Measurements from ENCODE around the gene CPLX1. TPM values are rescaled to one million over a fixed set of nuclear protein-coding genes. Genes with fewer than 3 reads are reported as not detected.

Gene CPLX1
- total and polyA plus RNA-seq, 3 donors from 2014 or later, result 4.4 to 8.2 (median 5.5) TPM

DNA sequence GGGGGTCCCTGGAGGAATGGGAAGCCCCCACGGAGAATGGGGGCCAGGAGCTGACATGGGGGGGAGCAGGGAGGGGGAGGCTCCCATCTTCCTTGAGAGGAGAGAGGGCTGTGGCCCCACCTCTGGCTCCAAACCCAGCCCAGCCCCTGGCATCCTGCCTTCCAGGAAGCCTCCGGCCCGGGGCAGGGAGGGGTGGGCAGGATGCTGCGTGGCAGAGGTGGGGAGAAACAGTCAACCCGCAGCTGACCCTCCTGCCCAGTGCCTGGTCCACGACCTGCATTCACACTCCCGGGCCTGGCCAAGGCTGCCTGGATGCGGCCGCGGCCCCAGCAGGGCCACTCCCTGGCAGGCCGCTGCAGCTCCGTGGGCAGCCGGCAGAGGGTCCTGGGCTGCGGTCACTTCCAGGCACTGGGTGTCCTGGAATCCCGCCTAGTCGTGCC is 39.0 kb downstream of the CPLX1 start:
- Histone ChIP-seq H3K4me3 (peak overlapping the region; percentile 44 to 54), H3K27ac (peak overlapping the region; percentile 31 to 50), H3K27me3 (no peaks in the 10 kb centered on the region), H3K4me1 (peaks cover 18% of the 10 kb centered on the region), H3K36me3 (ENCODE audit: low read depth, missing control alignments) (no peaks in the 10 kb centered on the region), H3K9me3 (no peaks in the 10 kb centered on the region)
- TF ChIP-seq, protein P1, sequence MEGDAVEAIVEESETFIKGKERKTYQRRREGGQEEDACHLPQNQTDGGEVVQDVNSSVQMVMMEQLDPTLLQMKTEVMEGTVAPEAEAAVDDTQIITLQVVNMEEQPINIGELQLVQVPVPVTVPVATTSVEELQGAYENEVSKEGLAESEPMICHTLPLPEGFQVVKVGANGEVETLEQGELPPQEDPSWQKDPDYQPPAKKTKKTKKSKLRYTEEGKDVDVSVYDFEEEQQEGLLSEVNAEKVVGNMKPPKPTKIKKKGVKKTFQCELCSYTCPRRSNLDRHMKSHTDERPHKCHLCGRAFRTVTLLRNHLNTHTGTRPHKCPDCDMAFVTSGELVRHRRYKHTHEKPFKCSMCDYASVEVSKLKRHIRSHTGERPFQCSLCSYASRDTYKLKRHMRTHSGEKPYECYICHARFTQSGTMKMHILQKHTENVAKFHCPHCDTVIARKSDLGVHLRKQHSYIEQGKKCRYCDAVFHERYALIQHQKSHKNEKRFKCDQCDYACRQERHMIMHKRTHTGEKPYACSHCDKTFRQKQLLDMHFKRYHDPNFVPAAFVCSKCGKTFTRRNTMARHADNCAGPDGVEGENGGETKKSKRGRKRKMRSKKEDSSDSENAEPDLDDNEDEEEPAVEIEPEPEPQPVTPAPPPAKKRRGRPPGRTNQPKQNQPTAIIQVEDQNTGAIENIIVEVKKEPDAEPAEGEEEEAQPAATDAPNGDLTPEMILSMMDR (IDR thresholded peaks at IDR 0.05), result no peak
- TF ChIP-seq POLR2A (IDR thresholded peaks at IDR 0.05), result no peak
- intact Hi-C loops (cut with DNase I; ENCODE audit: low total_unique reads), result no loop called here
- 0 to 46% methylated on average over 1 to 16 of the region's 16 CpGs for WGBS, 2 donors
- DNase-seq, result no peak

DNA sequence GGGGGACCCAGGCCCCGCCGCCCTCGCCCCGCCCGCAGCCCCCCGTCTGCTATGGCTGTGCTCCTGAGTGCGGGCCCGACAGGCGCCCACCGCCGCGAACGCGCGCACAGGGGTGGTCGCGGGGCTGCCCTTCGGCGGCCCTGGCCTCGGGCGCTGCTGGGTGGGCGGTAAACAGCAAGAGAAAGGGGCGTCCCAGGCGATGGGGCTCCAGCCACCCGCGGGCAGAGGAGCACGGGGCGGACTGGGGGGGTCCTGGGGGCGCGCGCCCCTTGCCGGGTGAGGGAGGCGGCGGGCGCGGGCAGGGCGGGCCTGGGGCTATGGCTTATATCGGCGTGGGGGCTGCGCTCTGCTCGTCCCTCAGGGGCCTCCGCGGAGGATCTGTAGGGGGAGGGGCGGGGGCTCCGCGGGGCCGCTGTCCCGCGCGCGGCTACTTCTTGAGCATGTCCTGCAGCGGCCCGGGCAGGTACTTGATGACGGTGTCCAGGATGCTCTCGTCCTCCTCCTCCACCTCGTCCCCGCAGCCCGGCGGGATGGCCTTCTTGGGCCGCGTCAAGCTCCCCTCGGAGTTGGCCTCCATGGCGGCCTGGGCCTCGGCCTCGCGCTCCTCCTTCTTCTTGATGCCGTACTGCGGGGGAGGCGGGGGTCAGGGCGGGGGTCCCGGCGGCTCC is 39.7 kb downstream of the CPLX1 start:
- no peak for DNase-seq
- no peak for TF ChIP-seq POLR2A (IDR thresholded peaks at IDR 0.05)
- TF ChIP-seq, protein P1 (IDR thresholded peaks at IDR 0.05), result no peak
- intact Hi-C loops (cut with DNase I; ENCODE audit: low total_unique reads), result no loop called here
- peak overlapping the region; percentile 31 to 50 for H3K27ac ChIP-seq
- H3K27me3 ChIP-seq, result no peaks in the 10 kb centered on the region
- H3K4me1 ChIP-seq, result peaks cover 15% of the 10 kb centered on the region
- no peaks in the 10 kb centered on the region for H3K9me3 ChIP-seq
- WGBS, 2 donors, result 4% methylated on average over 68 of the region's 72 CpGs; no CpG with 5 or more reads in 1 of the 2 donors
- H3K36me3 ChIP-seq (ENCODE audit: low read depth, missing control alignments), result no peaks in the 10 kb centered on the region
- peak overlapping the region; percentile 44 to 54 for H3K4me3 ChIP-seq

DNA sequence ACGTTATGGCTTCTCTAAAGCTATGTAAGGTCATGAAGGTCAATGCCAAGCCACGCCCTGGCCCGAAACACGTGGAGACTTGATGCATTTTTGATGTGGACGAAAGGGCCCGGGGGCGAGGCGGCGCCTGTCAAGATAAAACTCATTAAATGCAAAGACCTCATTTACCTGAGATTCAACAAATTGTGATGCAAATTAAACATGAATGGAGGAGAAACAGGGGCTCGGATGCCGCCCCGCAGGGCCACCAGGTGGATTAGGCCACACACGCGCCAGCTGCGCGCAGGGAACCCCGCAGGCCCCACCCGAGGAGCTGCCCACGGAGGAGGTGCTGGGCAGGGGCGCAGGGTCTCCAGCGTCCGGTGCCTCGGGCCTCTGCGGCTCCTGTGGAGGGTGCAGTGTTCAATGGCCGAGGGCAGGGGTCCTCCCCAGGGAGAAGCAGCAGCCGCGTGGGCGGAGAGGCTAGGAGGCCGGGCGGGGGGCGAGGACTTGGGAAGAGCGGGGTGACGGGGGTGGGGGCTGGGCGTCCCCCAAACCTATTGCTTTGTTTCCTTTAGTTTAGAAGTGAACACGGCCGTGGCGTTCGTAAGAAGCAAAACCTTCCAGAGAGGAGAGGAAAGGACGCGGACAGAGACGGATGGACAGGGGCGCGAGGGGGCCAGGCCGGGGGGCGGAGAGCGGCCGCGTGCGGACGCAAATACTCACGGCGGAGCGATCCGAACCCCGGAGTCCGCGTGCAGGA is 40.4 kb downstream of the CPLX1 start:
- Histone ChIP-seq H3K9me3 (no peaks in the 10 kb centered on the region), H3K4me1 (peaks cover 17% of the 10 kb centered on the region), H3K36me3 (ENCODE audit: low read depth, missing control alignments) (no peaks in the 10 kb centered on the region), H3K4me3 (peak overlapping the region; percentile 44 to 54), H3K27me3 (no peaks in the 10 kb centered on the region), H3K27ac (peak overlapping the region in 1 of 2 donors; percentile 50)
- WGBS, 2 donors, result 17 to 25% methylated on average over 33 to 55 of the region's 57 CpGs
- intact Hi-C loops (cut with DNase I; ENCODE audit: low total_unique reads), result no loop called here
- DNase-seq, result no peak
- no peak for TF ChIP-seq POLR2A (IDR thresholded peaks at IDR 0.05)
- TF ChIP-seq, protein P1 (IDR thresholded peaks at IDR 0.05), result no peak

DNA sequence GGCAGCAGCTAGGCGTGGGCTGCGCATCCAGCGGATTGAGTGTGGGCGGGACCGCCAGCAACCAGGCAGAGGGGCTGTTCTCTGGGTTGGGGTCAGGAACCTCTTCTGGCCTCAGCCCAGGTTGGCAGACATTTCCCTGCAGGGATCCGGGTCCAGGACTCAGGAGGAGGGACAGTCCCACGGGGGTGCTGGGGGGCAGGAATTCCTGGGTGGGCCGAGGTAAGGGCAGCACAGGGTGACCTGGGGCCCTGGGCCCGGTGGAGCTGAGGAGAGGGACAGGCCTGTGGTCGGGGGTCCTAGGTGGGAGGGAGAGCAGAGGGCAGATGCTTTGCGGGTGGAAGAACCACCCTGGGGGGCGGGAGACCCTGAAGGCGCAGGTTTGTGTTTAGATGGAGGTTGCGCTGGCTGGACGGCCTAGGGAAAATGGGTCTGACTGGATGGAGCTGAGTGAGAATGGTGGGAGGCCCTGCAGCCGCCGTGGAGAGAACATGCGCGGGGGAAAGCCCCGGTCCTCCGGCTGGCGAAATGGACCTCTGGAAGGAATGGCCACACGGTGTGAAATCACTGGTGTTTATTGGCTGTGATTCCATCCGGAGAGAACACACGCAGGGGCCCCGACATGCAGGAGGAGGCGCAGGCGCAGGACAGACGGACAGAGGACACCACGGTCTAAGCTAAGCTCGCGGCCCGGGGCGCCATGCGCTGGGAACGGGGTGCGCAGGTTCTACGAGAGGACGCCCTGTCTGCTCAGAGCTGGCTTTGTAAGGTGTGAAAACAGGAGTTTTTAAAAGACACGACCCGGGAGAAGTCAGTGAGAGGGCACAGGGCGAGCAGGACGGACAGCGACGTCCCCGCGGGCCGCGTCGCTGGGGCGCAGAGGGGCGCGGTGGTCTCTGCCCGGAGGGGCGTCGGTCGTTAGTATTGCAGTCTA is 41.3 kb downstream of the CPLX1 start:
- TF ChIP-seq, protein P1 (IDR thresholded peaks at IDR 0.05), result no peak
- TF ChIP-seq POLR2A (IDR thresholded peaks at IDR 0.05), result no peak
- 53 to 55% methylated on average over 53 to 57 of the region's 57 CpGs for WGBS, 2 donors
- no peak for DNase-seq

More for the DNA sequence above, 41.3 kb downstream of the CPLX1 start:
- Histone ChIP-seq H3K4me3 (no peak overlapping the region), H3K9me3 (no peaks in the 10 kb centered on the region), H3K4me1 (peaks cover 23% of the 10 kb centered on the region), H3K36me3 (ENCODE audit: low read depth, missing control alignments) (no peaks in the 10 kb centered on the region), H3K27me3 (no peaks in the 10 kb centered on the region), H3K27ac (no peak overlapping the region)
- intact Hi-C loops (cut with DNase I; ENCODE audit: low total_unique reads), result no loop called here

Measured in testis (tissue), 3 donors.